ENCODE data around the gene PFDN1. TPM values are rescaled to one million over a fixed set of nuclear protein-coding genes. Genes with fewer than 3 reads are reported as not detected.

The PFDN1 gene
- total RNA-seq, 2 experiments from 2014 or later: 49.1 to 50.6 TPM

GRCh38 chr5:140197023-140197422, 105.9 kb downstream of the PFDN1 start:
- Mint-ChIP-seq H3K9me3 (no peaks in the 10 kb centered on the region), H3K27ac (no peak overlapping the region), H3K36me3 (ENCODE audit: low read depth) (peaks cover 4% of the 10 kb centered on the region), H3K27me3 (no peaks in the 10 kb centered on the region), H3K4me3 (no peak overlapping the region), H3K4me1 (ENCODE audit: low read depth) (no peaks in the 10 kb centered on the region)
- intact Hi-C loops (cut with micrococcal nuclease): no loop called here
- DNase-seq (no peak), ATAC-seq (no peak)
- CTCF ChIA-PET: interaction anchor here (1.1 to 1.2 kb wide), 5 partner anchors 9 to 155 kb away, joined by 3 to 4 read pairs (median 3); no protein-coding TSS in a partner anchor
- TF ChIP-seq, protein P1, sequence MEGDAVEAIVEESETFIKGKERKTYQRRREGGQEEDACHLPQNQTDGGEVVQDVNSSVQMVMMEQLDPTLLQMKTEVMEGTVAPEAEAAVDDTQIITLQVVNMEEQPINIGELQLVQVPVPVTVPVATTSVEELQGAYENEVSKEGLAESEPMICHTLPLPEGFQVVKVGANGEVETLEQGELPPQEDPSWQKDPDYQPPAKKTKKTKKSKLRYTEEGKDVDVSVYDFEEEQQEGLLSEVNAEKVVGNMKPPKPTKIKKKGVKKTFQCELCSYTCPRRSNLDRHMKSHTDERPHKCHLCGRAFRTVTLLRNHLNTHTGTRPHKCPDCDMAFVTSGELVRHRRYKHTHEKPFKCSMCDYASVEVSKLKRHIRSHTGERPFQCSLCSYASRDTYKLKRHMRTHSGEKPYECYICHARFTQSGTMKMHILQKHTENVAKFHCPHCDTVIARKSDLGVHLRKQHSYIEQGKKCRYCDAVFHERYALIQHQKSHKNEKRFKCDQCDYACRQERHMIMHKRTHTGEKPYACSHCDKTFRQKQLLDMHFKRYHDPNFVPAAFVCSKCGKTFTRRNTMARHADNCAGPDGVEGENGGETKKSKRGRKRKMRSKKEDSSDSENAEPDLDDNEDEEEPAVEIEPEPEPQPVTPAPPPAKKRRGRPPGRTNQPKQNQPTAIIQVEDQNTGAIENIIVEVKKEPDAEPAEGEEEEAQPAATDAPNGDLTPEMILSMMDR (IDR thresholded peaks at IDR 0.05): no peak
- POLR2A ChIA-PET: no interaction called here

- no peak overlapping the region for H3K27ac Mint-ChIP-seq
- H3K9me3 Mint-ChIP-seq: no peaks in the 10 kb centered on the region
- no peak for ATAC-seq
- no peaks in the 10 kb centered on the region for H3K4me1 Mint-ChIP-seq (ENCODE audit: low read depth)
- no peaks in the 10 kb centered on the region for H3K27me3 Mint-ChIP-seq
- CTCF ChIA-PET: interaction anchor here (1.1 to 1.2 kb wide), 2 partner anchors 17 to 123 kb away, joined by 4 read pairs; no protein-coding TSS in a partner anchor
- no peak for DNase-seq
- intact Hi-C loops (cut with micrococcal nuclease): no loop called here
- POLR2A ChIA-PET: interaction anchor here (0.7 kb wide), 1 partner anchor 9 kb away, joined by 4 read pairs; no protein-coding TSS in a partner anchor
- TF ChIP-seq, protein P1 (IDR thresholded peaks at IDR 0.05): no peak
- no peak overlapping the region for H3K4me3 Mint-ChIP-seq
- peaks cover 4% of the 10 kb centered on the region for H3K36me3 Mint-ChIP-seq (ENCODE audit: low read depth)
Measured at GRCh38 chr5:140196115-140196814, 106.6 kb downstream of the PFDN1 start.

Other genes with a start within 250 kb of the PFDN1 start
- 1 to 10 TPM; 8.2 to 9.2 TPM for gene PURA, start 189.0 kb downstream of the PFDN1 start, total RNA-seq
- gene IGIP, start 177.2 kb downstream of the PFDN1 start, total RNA-seq: 1 to 10 TPM; 1.3 to 1.5 TPM
- gene CYSTM1, start 127.9 kb downstream of the PFDN1 start, total RNA-seq: 10 to 100 TPM; 15.8 to 18.5 TPM
- 1 to 10 TPM; 5.1 to 6.4 TPM for gene HBEGF, start 43.5 kb upstream of the PFDN1 start, total RNA-seq
- under 1 TPM in 1 of 2 experiments, not detected in 1; 0.36 TPM for gene SLC4A9, start 57.1 kb upstream of the PFDN1 start, total RNA-seq
- gene ANKHD1, start 98.7 kb upstream of the PFDN1 start, total RNA-seq: 100 to 1,000 TPM in 1 of 2 experiments, 10 to 100 TPM in 1; 99.3 to 103 TPM
- gene EIF4EBP3, start 244.6 kb upstream of the PFDN1 start, total RNA-seq: 10 to 100 TPM; 19.6 to 20.3 TPM

Data from activated CD8-positive, alpha-beta T cell treated with anti-CD3 and anti-CD28 coated beads for 36 hours (primary cell).